Stimulated activated CD8-positive, alpha-beta memory T cell treated with anti-CD3 and anti-CD28 coated beads, Interleukin-12 subunit alpha, Interleukin-12 subunit beta, amount 100 ng/mL, for 4 hours (primary cell): Measurements from ENCODE around the gene PEX13.
A peak's percentile ranks its signal among the peaks of the same experiment; 100 is the strongest.
"Not testable (repeated sequence)": the region's sequence is repeated elsewhere in the genome, so short reads cannot be mapped to it uniquely, and the experiment has no call there.

Experiments
- DNase-seq: peaks from one replicate; pipeline ENCODE4 v3.0.0-alpha.2; 2020; ENCODE audit warnings: low read depth

PEX13 gene, protein sequence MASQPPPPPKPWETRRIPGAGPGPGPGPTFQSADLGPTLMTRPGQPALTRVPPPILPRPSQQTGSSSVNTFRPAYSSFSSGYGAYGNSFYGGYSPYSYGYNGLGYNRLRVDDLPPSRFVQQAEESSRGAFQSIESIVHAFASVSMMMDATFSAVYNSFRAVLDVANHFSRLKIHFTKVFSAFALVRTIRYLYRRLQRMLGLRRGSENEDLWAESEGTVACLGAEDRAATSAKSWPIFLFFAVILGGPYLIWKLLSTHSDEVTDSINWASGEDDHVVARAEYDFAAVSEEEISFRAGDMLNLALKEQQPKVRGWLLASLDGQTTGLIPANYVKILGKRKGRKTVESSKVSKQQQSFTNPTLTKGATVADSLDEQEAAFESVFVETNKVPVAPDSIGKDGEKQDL

DNA sequence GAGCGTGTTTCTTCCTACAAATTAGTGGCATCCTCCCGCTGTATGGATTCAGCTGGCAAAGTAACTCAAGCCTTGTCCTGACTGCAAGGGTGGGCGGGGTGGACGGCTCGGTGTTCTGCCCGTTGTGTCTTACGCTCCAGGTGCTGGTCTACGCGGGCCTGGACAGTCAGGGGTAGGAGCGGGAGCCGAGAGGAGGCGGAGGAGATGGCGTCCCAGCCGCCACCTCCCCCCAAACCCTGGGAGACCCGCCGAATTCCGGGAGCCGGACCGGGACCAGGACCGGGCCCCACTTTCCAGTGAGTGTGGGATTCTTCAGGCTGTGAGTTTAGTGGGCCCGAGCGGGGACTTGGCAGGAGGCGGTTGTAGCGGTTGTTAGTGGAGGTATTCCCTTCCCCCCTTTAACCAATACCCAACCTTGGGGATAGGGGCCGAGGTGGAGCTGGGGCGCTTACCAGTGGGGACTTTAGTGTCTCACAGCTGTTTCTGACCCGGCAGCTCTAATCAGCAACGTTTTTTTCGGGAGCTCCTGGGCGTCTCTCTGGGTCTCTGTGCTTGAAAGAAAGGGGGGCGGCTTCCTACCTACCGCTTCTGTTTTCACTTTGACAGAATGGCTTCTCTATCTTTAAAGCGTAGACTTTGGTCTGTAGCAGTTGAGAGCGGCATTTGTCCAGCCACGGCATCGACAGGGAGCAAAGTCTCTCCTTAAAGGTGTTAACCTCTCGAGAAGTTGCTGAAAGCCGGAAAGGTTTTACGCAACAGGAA is at the start of gene PEX13, which contains the start of gene PUS10:
TSS of gene PEX13 (plus strand) at position 165 of the 762 bp plus-strand sequence. CDS start at position 205, 40 bp downstream.
TSS of gene PUS10 (minus strand) at position 700 of the 762 bp plus-strand sequence. CDS start 6,365 bp downstream, outside the sequence.
- DNase-seq, result peak; percentile 45

GRCh38 chr2:60972889-60973656 is 44.4 kb upstream of the PEX13 start:
- DNase-seq, result no peak

DNA sequence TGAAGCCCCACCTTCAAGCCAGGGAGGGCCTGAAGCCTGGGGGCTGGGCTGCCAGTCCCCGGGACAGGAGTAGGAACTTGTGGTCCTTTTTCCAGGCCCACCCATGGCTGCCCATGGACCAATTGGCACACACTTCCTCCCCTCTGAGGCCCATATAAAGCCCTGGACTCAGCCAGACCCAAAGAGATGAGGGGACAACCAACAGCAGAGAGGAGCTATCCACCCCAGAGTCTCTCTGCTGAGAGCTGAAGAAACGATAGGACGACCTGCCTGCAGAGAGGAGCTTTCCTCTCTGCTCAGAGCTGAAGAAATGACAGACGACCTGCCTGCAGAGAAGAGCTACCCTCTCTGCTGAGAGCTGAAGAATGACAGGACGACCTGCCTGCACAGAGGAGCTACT is 43.8 kb upstream of the PEX13 start:
- no peak for DNase-seq

DNA sequence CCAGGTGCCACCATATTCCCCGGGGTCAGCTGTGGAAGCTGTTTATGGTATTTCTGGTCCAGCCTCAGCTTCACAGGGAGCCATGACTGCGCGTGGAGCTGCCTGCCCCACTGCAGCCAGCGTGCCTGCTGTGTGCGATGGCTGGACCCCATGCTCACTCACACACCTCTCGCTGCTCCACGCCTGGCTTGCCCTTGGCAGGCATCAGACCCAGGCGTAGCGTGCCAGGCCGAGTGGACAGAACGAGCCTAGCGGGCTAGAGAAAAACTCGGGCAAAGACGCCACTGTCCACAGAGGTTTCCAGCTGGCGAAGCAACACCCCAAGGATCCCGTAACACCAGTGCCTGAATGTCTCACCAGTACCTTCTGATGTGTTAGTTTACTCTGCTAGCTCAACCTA is 42.9 kb upstream of the PEX13 start:
- DNase-seq, result no peak

GRCh38 chr2:60976256-60976850 is 41.2 kb upstream of the PEX13 start:
- DNase-seq, result no peak

DNA sequence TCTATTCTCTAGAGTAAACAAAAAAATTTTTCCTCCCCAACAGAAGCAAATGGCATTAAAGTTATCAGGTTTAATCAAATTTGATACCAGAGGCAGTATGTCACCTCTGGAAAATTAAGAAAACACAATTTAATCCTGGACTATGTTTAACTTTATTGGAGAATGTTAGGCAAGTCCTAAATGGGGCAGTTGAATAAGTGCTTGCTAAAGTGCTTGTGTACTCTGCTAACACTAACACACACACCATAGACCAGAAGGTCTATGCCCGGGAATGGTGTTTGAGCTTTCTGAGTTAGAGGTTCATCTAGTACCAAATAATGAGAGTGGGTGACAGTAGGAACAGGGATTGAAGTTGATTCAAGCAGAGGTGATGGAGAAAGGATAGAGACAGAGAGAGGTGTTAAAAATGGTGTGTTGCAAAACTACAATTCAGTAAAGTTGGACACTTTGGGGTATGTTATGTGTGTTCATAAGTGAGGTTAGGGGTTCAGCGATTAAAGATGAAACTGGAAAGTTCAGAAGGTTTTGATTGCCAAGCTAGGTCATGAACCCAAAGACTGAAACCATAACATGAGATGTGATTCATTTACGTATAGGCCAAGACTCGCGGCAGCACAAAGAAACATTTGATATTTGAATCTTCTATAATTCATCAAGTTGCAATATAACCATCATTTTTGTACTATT is 40.5 kb upstream of the PEX13 start:
- DNase-seq, result no peak

- DNase-seq, result no peak
Observed at GRCh38 chr2:60977562-60977895, 40.0 kb upstream of the PEX13 start.

DNA sequence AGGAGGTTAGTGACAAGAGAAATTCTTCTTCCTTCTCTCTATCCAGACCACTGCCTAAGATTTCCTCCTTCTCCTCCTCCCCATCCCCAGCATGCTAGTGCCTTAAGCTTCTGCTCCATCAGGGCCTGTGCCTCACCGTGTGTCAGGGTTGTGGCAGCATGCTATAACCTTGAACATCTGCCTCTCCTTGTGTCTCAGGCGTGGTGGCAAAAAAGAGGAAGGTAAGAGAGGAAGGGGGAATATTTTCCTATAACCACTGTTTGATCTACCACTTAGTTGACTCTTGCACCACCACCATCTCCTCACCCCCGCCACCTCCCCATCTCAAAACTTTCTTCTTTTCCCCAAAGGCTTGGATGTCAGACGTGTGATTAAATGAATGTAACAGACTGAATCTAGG is 38.3 kb upstream of the PEX13 start:
- DNase-seq, result no peak

DNA sequence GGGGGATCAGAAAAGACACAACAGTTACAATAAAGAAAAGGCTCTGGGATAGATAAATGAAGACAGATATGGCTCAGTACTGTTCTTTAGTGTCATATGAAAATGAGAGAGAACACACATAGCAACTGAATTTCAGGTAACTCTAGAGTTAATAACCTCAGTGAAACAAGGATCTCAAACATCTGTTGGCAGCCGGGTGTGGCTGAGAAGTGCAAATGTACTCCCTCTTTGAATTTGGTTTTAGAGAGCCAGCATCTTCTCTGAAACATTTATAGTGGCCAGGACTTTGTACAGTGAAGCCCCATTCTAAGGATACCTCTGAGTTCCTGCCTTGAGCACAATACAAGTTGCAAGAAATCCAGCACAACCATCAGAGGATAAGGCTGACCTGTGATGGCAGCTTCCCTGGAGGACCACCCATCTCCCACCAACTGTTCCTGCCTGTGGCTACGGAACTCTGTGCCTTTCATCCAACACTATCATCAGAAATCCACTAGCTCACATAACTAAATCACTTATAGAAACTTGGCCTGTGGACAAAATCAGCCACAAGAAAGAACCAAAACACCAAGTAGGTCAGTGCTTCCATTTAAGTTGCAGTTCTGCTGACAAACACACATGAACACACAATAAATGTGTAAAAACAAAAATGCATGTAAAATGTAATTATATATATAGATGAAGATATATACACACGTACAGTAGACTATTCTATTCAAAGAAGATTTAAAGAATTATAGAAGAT is 37.3 kb upstream of the PEX13 start:
- DNase-seq, result no peak

DNA sequence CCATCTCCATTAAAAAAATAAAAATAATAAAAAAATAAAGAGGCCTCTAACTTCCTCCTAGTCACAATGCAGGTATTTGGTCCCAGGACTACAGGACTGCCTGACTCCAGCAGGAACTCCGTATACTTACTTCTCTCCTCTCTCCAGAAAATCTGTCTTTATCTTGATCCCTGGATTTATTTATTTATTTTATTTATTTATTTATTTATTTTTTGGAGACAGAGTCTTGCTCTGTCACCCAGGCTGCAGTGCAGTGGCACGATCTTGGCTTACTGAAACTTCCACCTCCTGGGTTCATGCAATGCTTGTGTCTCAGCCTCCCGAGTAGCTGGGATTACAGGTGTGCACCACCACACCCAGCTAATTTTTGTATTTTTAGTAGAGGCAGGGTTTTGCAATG is 35.5 kb upstream of the PEX13 start:
- DNase-seq, result not testable (repeated sequence)

DNA sequence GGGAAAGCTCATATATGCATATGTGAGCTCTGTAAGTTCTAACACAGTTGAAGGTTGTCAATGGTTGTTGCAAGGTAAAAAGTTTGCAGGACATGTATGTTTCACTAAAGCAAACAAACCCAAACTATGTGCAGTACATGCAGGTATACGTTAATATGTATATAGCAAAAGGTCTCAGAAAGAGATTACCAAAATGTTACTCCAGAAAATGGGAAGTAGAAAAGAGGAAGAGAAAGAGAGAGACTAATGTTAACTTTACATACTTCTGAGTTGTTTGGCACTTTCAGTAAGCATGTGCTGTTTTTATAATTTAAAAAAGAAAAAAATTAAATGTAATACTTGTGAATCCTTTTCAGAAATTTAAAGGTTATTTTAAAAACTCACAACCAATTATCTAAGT is 32.8 kb upstream of the PEX13 start:
- no peak for DNase-seq

GRCh38 chr2:60987041-60987440 is 30.5 kb upstream of the PEX13 start:
- DNase-seq, result no peak

DNA sequence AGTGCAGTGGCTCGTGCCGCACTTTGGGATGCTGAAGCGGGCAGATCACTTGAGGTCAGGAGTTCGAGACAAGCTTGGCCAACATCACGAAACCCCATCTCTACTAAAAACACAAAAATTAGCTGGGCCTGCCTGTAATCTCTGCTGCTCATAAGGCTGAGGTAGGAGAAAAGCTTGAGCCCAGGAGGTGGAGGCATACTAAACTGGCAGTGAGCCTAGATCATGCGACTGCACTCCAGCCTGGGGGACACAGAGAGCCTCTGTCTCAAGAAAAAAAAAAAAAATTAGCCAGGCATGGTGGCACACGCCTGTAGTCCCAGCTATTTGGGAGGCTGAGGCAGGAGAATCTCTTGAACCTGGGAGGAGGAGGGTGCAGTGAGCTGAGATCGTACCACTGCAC is 29.9 kb upstream of the PEX13 start:
- not testable (repeated sequence) for DNase-seq

GRCh38 chr2:60989259-60989658 is 28.3 kb upstream of the PEX13 start:
- DNase-seq, result no peak

DNA sequence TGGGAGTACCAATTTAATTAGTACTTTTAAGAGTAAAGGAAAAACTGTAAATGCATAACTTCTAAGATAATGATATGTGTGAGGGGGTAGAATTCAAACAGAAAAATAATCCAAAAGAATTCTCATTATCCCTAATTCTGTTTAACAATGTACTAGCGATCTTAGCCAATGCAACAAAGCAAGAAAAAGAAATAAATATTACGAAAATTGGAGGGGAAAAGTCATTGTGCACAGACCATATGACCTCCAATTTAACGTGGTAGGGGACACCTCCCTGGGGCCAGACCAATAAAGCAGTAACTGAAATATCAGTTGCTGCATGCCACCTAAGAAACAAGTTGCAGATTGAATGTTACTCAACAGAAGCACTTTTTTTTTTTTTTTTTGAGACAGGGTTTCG is 25.9 kb upstream of the PEX13 start:
- DNase-seq, result no peak

DNA sequence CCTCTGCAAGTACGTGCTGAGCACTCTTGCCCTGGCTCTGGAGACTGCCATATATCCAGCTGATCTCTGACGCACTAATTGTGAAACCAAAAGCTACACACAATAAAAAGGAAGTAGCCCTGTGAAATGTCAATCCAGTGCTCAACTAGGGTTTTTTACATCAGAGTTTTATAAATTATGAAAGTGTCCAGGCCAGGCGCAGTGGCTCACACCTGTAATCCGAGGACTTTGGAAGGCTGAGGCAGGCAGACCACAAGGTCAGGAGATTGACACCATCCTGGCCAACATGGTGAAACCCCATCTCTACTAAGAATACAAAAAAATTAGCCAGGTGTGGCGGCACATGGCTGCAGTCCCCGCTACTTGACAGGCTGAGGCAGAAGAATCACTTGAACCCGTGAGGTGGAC is 24.5 kb upstream of the PEX13 start:
- DNase-seq, result no peak

GRCh38 chr2:60994131-60994530 is 23.4 kb upstream of the PEX13 start:
- no peak for DNase-seq

- no peak for DNase-seq
Observed at GRCh38 chr2:60998628-60999545, 18.6 kb upstream of the PEX13 start.

- no peak for DNase-seq
Observed at GRCh38 chr2:61005736-61006135, 11.8 kb upstream of the PEX13 start.
